Uterine smooth muscle cell (primary cell): ENCODE data around the gene TARS3. TPM values are rescaled to one million over a fixed set of nuclear protein-coding genes. Genes with fewer than 3 reads are reported as not detected.

Experiments used
- total RNA-seq: library from RNA; depleted of rRNA; stranded (reverse); fragments of >200 nt; gene quantifications from 2 replicates; pipeline ENCODE4 v1.2.3, GENCODE V29; 2014

The TARS3 gene
- 11.0 and 14.7 TPM in 2 replicates for total RNA-seq

GRCh38 chr15:101723874-101724674 is at the start of gene TARS3:
Gene TARS3 (minus strand): TSS chr15:101724473. CDS start chr15:101724387, 86 bp downstream.

GRCh38 chr15:101652098-101652785 is 72.0 kb downstream of the TARS3 start, which contains the start of gene TM2D3:
Gene TM2D3 (minus strand): TSS chr15:101652381. CDS start chr15:101652361, 20 bp downstream.

Other genes with a start within 250 kb of the TARS3 start
- gene PCSK6, start 234.8 kb downstream of the TARS3 start, total RNA-seq, result 0.44 and 1.2 TPM in 2 replicates
- 38.6 and 50.5 TPM in 2 replicates for gene TM2D3, start 72.1 kb downstream of the TARS3 start, total RNA-seq
- gene OR4F6, start 79.0 kb upstream of the TARS3 start, total RNA-seq, result not detected in 2 replicates
- gene OR4F15, start 87.7 kb upstream of the TARS3 start, total RNA-seq, result 0.12 TPM in 1 of 2 replicates, not detected in the other